PC-9 (cell line): ENCODE data around the gene MPPED2. TPM values are rescaled to one million over a fixed set of nuclear protein-coding genes. Genes with fewer than 3 reads are reported as not detected.

Source experiments
- BruUV-seq: library from RNA; stranded (reverse); fragments of 400-500 nt; replicated peaks from 2 replicates; lab custom pipeline; 2021; lab: Mats Ljungman, UMichigan
- CTCF ChIA-PET: fragments of 300-600 bp; sonication (Branson Sonifier 250); formaldehyde crosslinking; loops from one replicate; lab custom pipeline; 2022; ENCODE audit warnings: antibody characterized with exemption; lab: Charles Lee
- POLR2A ChIA-PET: fragments of 300-600 bp; sonication (Branson Sonifier 250); formaldehyde crosslinking; loops from one replicate; lab custom pipeline; 2022; ENCODE audit warnings: antibody characterized with exemption; ENCODE audit not compliant: unreplicated experiment; lab: Charles Lee
- DNase-seq, 2 experiments: peaks; one replicate each; pipeline versions ENCODE4 v3.0.0 to v3.0.0-alpha.2; 2015 to 2022; ENCODE audit warnings: mixed read lengths in 1 of 2
- H2AFZ ChIP-seq: fragments of 200-600 bp; sonication (generic); 2 replicates; pipeline ENCODE4 v1.8.1; 2017; ENCODE audit warnings: antibody characterized with exemption
- H3F3A ChIP-seq: fragments of 200-600 bp; sonication (generic); 2 replicates; pipeline ENCODE4 v1.8.1; 2017; ENCODE audit warnings: antibody characterized with exemption, mild to moderate bottlenecking, low read depth; ENCODE audit not compliant: insufficient read depth
- H3K27ac ChIP-seq: fragments of 200-600 bp; sonication (generic); 2 replicates; pipeline ENCODE4 v1.6.1; 2016; ENCODE audit warnings: mixed run types
- H3K27me3 ChIP-seq: fragments of 200-600 bp; sonication (generic); 2 replicates; pipeline ENCODE4 v1.6.1; 2016; ENCODE audit warnings: low read depth, mixed run types; ENCODE audit not compliant: insufficient read depth
- H3K36me3 ChIP-seq: fragments of 200-600 bp; sonication (generic); 2 replicates; pipeline ENCODE4 v1.6.1; 2016; ENCODE audit warnings: low read depth, mixed run types
- H3K4me1 ChIP-seq: fragments of 200-600 bp; sonication (generic); replicated peaks from 2 replicates; pipeline ENCODE4 v1.6.1; 2016; ENCODE audit warnings: mixed run types; ENCODE audit not compliant: insufficient read depth
- H3K4me2 ChIP-seq: fragments of 200-600 bp; sonication (generic); 2 replicates; pipeline ENCODE4 v1.6.1; 2017; ENCODE audit warnings: mixed run types
- H3K4me3 ChIP-seq: fragments of 200-600 bp; sonication (generic); 2 replicates; pipeline ENCODE4 v1.6.1; 2016; ENCODE audit warnings: mixed run types
- H3K79me2 ChIP-seq: fragments of 200-600 bp; sonication (generic); 2 replicates; pipeline ENCODE4 v1.6.1; 2017; ENCODE audit warnings: low read depth, mixed run types
- H3K9me2 ChIP-seq: fragments of 200-600 bp; sonication (generic); 2 replicates; pipeline ENCODE4 v1.8.1; 2017; ENCODE audit warnings: mild to moderate bottlenecking; ENCODE audit not compliant: insufficient read depth
- H3K9me3 ChIP-seq: fragments of 200-600 bp; sonication (generic); 2 replicates; pipeline ENCODE4 v1.8.1; 2016; ENCODE audit warnings: low read depth; ENCODE audit not compliant: insufficient read depth
- H4K20me1 ChIP-seq: fragments of 200-600 bp; sonication (generic); 2 replicates; pipeline ENCODE4 v1.8.1; 2017; ENCODE audit not compliant: insufficient read depth
- EZH2 ChIP-seq: fragments of 200-600 bp; sonication (generic); IDR thresholded peaks from 2 replicates; pipeline ENCODE4 v1.8.0; 2017; ENCODE audit warnings: antibody characterized with exemption, low read depth
- intact Hi-C: fragments of 100-400 bp; cut with micrococcal nuclease; formaldehyde crosslinking; loops from one replicate; pipeline ENCODE4 v1.10.0; 2022; ENCODE audit not compliant: unreplicated experiment
- total RNA-seq: library from RNA; stranded (reverse); gene quantifications from 2 replicates; pipeline ENCODE4 v1.2.3, GENCODE V29; 2021
- TF ChIP-seq, protein P1 (sequence below): fragments of 200-600 bp; sonication (generic); conservative IDR thresholded peaks from 2 replicates; pipeline ENCODE4 v1.6.1; 2017; ENCODE audit warnings: mixed run types, antibody characterized with exemption, mild to moderate bottlenecking, moderate library complexity

MPPED2 gene
- total RNA-seq, 1 experiment from 2014 or later: not detected

DNA sequence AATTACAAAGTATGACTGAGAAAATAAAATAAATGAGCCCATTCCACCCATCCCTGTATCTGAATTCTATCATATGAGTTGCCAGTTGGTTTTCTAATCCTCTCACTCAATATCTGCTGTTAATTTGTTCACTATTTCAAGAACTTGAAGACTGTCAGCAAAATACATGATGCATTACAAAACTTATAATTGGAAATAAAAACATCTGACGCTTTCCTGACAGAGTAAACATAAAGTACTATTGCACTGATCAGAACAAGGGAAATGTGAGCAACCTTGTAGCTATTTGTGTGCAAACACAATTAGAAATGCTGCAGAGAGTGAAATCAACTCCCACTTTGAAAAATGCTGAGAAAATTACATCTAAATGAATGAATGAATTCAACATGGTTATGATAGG is 97.1 kb downstream of the MPPED2 start:
- ChIA-PET CTCF (no interaction called here), POLR2A (no interaction called here)
- Histone ChIP-seq H3K9me3 (no peaks in the 10 kb centered on the region), H3K79me2 (no peaks in the 10 kb centered on the region), H3K4me3 (no peak overlapping the region), H4K20me1 (no peaks in the 10 kb centered on the region), H3K4me2 (no peak overlapping the region), H3K27ac (no peak overlapping the region), H3K4me1 (no peaks in the 10 kb centered on the region), H3K36me3 (no peaks in the 10 kb centered on the region), H2AFZ (no peak overlapping the region), H3K9me2 (no peaks in the 10 kb centered on the region), H3F3A (no peaks in the 10 kb centered on the region), H3K27me3 (peaks cover 49% of the 10 kb centered on the region)
- DNase-seq: no peak
- BruUV-seq: no TSS peak
- intact Hi-C loops: no loop called here
- TF ChIP-seq, protein P1, sequence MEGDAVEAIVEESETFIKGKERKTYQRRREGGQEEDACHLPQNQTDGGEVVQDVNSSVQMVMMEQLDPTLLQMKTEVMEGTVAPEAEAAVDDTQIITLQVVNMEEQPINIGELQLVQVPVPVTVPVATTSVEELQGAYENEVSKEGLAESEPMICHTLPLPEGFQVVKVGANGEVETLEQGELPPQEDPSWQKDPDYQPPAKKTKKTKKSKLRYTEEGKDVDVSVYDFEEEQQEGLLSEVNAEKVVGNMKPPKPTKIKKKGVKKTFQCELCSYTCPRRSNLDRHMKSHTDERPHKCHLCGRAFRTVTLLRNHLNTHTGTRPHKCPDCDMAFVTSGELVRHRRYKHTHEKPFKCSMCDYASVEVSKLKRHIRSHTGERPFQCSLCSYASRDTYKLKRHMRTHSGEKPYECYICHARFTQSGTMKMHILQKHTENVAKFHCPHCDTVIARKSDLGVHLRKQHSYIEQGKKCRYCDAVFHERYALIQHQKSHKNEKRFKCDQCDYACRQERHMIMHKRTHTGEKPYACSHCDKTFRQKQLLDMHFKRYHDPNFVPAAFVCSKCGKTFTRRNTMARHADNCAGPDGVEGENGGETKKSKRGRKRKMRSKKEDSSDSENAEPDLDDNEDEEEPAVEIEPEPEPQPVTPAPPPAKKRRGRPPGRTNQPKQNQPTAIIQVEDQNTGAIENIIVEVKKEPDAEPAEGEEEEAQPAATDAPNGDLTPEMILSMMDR: no peak
- no peak for TF ChIP-seq EZH2

GRCh38 chr11:30488304-30488998 is 97.7 kb downstream of the MPPED2 start:
- H3K27me3 ChIP-seq: peaks cover 49% of the 10 kb centered on the region
- no peak overlapping the region for H2AFZ ChIP-seq
- H3K36me3 ChIP-seq: no peaks in the 10 kb centered on the region
- no peak overlapping the region for H3K4me3 ChIP-seq
- H3K4me2 ChIP-seq: peak overlapping the region; percentile 28
- BruUV-seq: no TSS peak
- intact Hi-C loops: no loop called here
- no peaks in the 10 kb centered on the region for H3K79me2 ChIP-seq
- POLR2A ChIA-PET: no interaction called here
- no peak for TF ChIP-seq EZH2
- TF ChIP-seq, protein P1: no peak
- no peak for DNase-seq
- no peaks in the 10 kb centered on the region for H4K20me1 ChIP-seq
- H3K4me1 ChIP-seq: no peaks in the 10 kb centered on the region
- no peak overlapping the region for H3K27ac ChIP-seq
- CTCF ChIA-PET: no interaction called here
- no peaks in the 10 kb centered on the region for H3K9me2 ChIP-seq
- H3F3A ChIP-seq: no peaks in the 10 kb centered on the region
- no peaks in the 10 kb centered on the region for H3K9me3 ChIP-seq

DNA sequence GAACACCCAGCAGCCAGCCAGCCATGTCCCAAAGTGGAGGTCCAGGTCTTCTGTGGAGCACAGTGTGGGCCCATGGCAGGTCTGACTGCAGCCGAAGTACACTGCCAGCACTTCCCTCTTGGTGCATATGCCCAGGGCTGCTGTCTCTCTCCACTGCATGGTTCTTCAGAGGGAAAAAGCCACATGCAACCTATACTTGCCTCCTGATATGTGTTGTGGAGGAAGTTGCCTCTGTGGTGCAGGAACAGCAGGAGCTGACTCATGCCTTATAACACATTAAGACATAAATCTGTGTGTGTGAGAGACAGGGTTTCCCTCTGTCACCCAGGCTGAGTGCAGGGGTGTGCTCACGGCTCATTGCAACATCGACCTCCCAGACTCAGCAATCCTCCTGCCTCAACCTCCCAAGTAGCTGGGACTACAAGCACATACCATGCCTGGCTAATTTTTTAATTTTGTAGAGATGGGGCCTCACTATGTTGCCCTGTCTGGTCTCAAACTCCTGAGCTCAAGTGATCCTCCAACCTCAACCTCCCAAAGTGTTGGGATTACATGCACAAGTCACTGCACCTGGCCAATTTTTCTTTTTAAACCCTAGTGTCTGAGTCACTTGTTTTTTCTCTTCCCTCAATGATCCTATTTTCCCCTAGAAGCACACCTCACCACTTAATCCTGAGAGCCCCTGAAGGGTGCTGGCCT is 98.8 kb downstream of the MPPED2 start:
- Histone ChIP-seq H3K4me3 (no peak overlapping the region), H3K9me2 (no peaks in the 10 kb centered on the region), H3K4me1 (no peaks in the 10 kb centered on the region), H3K4me2 (no peak overlapping the region), H3K9me3 (no peaks in the 10 kb centered on the region), H4K20me1 (no peaks in the 10 kb centered on the region), H2AFZ (no peak overlapping the region), H3K79me2 (no peaks in the 10 kb centered on the region), H3K36me3 (no peaks in the 10 kb centered on the region), H3K27me3 (peaks cover 50% of the 10 kb centered on the region), H3K27ac (no peak overlapping the region), H3F3A (no peaks in the 10 kb centered on the region)
- no TSS peak for BruUV-seq
- CTCF ChIA-PET: no interaction called here
- DNase-seq: no peak
- intact Hi-C loops: no loop called here
- POLR2A ChIA-PET: no interaction called here
- TF ChIP-seq EZH2: no peak
- TF ChIP-seq, protein P1: no peak
